NCI-H1105 (cell line): ENCODE measurements around the gene SLC6A11.

Experiments used
- DNase-seq: peaks from one replicate; lab custom pipeline; 2025; lab: John Stamatoyannopoulos, UW

Gene SLC6A11

DNA sequence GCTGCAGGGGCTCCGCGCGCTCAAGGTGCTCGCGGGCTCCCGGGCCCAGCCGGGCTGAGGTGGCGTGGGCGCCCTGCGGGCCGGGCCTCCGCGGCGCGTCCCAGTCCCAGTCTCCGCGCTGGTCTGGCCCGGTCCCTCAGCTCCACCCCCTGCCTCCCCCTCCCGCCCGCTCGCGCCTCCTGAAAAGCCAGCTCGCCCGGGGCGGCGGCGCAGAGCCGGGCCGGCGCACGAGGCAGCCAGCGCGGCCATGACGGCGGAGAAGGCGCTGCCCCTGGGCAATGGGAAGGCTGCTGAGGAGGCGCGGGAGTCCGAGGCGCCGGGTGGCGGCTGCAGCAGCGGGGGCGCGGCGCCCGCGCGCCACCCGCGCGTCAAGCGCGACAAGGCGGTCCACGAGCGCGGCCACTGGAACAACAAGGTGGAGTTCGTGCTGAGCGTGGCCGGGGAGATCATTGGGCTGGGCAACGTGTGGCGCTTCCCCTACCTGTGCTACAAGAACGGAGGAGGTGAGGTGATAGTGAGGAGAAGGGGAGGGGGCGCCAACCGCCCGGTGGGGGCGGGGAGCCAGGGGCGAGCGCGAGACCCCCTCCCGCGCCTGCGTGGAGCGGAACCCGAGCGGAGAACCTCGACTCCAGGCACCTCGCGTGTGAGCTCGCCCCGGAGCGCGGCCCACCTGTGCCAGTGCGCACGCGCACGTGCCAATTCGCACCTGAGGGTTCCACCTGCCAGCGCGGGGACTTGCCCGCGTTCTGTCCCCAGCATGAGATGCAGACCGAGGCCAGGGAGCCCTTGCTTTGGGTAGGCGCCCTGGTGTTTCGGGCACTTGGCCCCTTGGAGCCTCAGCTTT lies at the start of gene SLC6A11:
Gene SLC6A11, plus strand, starts transcription at position 210 of the 844 bp plus-strand sequence. Its CDS starts 38 bp downstream, at position 248.
- DNase-seq = no peak

DNA sequence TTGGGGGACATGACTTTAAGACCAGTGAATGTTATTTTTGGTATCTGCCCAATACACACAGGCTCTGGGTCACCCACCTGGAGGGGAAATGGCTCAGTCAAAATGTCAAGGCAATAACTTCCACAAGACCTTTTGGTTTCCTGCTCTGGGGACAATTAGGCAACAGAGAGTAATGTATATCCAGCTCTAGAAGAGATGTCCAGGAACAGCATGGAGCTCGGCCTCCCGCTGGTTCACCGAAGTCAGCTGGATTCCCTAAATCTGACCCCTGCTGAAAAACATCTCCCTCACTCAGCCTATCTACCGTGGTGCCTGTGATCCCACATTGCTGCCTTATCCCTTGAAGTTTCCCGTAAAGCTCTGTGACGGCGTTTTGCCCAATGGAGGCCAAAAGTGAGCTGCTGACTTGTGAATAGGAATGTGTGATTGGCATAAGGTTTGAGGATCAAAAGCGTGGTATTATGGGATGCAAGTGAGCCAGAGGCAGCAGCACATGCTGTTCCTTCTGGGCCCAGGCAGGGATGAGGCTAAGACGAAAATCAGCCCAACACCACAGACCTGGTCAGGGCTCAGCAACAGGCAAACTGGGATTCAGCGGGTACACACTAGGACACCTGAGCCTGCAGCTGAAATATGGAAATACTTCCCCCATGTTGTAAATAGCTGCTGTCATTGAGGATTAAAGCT lies 47.2 kb upstream of the SLC6A11 start:
- DNase-seq = no peak

DNA sequence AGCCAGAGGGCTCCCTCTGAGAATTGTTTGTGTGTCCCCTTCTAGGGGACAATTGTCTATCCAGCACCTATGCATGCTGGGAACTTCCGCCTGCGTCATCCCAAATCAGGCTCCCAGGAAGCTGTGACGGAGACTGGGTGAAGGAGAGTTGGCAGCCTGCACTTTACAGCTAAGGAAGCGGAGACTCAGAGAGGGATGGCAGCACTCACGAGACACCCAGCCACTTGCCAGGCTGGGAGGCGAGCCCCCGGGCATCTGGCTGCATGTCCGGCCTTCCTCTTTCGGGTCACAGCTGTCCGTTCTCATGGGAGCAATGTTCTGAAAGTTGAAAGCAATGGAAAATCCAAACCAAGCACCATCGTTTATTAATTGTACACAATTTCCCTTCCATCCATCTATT lies 45.5 kb upstream of the SLC6A11 start:
- no peak for DNase-seq

- DNase-seq = no peak
Measured at GRCh38 chr3:10770981-10771380, 45.0 kb upstream of the SLC6A11 start.

- no peak for DNase-seq
Measured at GRCh38 chr3:10771486-10772270, 44.4 kb upstream of the SLC6A11 start.

DNA sequence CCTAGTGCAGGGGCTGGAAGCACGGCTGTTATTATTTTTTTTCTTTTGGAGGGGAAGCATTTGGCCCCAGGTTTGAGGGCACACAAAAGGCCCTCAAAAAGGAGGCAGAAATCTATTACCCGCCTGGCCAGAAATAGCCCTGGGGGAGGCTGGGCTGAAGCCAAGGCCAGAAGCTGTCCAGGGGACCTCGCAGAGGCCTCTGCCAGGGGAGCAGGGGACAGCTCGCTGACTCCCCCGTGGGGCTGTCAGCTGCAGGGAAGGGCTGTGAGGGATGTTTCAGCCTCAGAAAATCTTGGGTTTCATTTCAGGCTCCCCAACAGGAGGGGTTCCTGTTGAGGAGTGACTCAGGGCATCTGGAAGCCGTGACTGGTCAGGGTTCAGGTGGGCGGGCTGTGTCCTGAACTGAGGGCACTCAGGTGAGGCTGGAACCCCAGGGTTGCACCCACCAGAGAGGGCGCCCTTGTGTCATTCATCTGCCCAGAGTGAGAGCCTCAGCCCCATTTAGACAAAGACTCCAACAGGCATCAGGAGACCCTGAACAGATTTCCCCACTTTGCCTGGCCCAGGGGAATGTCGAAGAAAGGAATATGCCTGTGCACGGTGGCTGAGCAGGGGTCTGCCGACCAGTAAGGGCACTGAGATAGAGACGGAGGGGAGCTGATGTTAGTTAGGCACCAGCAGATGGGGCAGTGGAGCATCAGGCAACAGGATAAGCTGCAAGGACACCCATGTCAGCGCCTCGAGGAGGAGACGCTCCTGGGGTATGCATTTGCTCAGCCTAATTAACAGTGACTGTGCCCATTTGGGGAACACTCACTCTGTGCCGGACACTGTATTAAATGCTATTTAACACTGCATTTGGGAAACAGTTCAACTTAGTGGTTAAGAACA lies 43.5 kb upstream of the SLC6A11 start:
- DNase-seq = no peak

GRCh38 chr3:10774129-10774670 lies 41.8 kb upstream of the SLC6A11 start:
- no peak for DNase-seq

DNA sequence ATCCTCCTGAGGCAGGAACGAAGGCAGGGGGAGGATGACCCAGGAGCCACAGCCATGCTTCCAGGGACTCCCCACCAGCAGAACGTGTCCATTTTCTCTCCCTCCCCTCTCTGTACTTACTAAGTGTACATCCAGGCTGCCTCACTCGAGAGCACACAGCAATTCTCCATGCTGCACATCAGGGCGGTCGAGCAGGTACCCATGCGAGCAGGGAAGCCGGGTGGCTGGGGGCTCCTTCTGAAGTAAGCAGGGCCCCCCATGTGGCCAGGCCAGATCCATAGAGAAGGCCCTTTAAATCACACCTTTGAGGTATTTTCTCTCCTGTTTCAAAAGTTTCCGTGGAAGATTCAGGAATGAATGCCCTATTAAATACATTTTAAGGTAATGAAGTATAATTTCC lies 41.2 kb upstream of the SLC6A11 start:
- no peak for DNase-seq

DNA sequence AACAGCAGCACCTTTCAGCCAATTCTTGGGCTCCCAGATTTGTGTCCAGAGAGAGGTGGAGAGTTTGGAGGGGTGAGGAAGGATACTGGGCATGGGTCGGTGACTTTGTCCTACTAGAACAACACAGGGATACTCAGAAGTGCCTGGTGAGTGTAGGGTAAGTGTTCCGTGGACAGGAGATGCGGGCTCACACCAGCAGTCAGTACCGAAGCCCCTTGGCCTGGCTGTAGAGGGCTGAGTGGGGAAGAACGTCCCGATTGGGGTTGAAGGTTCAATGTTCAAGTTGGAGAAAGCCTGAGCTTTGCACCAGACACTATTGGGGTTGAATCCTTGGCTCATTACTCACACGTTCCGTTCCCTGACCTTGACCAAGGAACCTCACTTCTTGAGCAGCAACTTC lies 40.8 kb upstream of the SLC6A11 start:
- no peak for DNase-seq

DNA sequence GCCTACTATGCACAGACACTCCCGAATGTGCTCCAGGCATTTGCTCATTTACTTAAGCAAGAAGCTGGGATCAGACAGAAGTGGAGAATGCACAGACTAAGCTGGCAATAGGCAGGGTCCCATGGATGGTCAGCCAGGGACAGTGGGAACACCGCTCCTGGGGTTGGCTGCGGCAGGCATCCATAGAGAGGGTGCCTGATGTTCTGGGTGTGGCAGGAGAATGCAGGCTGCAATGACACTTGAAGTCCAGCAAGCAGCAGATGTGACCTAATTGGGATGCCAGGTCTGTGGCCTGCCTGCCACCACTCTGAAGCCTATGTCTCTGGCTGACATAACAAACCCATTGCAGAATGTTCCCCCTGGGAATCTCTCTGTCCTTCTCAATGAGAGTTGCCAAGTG lies 40.2 kb upstream of the SLC6A11 start:
- DNase-seq = no peak

GRCh38 chr3:10777627-10778026 lies 38.4 kb upstream of the SLC6A11 start:
- DNase-seq = no peak

DNA sequence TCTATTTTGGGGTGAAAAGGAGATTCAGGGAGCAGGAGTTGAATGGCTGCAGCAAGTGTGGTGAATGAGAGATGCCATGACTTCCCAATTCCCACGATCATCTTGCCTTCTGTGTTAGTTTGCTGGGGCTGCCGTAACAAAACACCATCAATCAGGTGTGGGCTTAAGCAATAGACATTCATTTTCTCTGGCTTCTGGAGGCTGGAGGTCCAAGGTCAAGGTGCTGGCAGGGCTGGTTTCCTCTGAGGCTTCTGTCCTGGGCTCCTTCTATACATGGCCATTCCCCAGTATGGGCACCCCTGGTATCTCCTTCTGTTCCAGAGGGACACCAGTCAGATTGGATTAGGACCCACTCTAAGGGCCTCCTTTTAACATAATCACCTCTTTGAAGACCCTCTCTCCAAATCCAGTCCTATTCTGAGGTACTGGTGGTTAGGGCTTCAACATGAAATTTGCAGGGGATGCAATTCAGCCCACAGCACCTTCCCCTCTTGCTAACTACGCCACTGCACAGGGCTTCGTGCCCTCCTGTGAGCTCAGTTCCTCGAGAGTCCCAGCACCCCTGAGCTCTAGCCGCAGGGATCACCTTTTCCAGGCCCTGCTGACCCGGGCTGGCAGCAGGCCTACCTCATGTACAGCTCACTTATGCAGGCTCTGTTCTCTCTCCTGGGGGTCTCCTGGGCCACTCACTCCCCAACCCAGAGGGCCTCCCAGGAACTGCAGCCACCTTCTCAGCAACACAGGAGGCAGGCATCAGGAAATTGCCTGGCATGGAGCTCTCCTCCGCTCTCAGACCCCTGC lies 37.3 kb upstream of the SLC6A11 start:
- no peak for DNase-seq

DNA sequence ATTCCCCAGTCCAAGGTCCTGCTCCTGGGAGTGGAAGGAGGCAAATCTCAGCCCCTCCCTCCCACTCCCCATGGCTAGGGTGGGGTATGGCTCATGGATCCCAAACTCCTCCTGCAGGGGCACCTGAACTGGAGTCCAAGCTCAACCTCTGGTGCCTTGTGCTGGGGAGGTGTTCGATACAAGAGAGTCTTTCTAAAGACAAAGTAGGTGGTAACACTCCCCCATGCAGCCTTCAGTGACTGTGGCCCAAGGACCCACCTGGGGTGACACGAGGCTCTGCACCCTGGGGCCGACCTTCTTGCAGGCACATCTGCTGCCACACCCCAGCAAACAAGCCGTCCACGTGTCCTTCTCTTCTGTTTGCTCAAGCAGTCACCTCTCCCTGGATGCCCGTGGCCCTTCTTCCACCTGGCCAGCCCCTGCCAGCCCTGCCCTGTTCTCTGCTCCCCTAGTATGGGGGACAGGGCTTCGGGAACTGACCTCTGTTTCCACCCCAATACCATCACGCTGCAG lies 36.7 kb upstream of the SLC6A11 start:
- DNase-seq = no peak

DNA sequence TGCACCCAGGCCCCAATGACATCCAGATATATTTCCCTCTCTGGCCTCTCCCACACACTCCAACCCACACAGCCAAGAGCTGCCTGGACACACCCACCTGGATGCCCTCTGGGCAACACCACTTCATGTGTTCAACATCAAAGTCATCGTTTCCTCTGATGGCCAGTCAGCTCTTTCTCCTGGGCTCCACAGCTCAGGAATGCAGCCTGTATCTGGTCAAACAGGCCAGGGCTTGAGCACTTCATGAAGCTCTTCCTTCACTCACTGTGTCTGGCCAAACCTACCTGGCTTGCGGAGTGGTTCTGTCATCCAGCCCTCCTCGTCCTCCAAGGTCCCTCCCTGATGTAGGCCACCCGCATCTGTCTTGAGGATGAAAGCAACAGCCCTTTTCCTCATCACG lies 35.8 kb upstream of the SLC6A11 start:
- DNase-seq = no peak

DNA sequence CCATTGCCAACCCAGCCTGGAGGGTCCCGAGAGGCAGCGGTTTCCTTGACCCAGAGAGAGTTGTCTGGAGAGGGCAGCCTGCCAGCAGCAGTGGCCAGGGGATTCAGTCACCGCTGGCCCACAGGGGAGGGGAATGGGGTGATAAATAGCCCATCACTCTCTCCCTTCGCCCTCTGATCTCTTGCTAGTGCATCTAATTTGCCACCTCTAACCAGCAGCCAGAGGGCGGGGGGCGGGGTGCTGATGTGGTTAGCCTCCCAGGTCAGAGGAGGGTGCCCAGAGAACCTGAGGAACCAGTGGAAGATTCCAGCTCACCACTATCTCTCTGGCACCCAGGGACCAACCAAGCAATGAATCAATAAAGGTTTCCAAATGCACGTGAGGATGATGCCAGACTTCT lies 35.1 kb upstream of the SLC6A11 start:
- no peak for DNase-seq

GRCh38 chr3:10781981-10782380 lies 34.0 kb upstream of the SLC6A11 start:
- DNase-seq = no peak

DNA sequence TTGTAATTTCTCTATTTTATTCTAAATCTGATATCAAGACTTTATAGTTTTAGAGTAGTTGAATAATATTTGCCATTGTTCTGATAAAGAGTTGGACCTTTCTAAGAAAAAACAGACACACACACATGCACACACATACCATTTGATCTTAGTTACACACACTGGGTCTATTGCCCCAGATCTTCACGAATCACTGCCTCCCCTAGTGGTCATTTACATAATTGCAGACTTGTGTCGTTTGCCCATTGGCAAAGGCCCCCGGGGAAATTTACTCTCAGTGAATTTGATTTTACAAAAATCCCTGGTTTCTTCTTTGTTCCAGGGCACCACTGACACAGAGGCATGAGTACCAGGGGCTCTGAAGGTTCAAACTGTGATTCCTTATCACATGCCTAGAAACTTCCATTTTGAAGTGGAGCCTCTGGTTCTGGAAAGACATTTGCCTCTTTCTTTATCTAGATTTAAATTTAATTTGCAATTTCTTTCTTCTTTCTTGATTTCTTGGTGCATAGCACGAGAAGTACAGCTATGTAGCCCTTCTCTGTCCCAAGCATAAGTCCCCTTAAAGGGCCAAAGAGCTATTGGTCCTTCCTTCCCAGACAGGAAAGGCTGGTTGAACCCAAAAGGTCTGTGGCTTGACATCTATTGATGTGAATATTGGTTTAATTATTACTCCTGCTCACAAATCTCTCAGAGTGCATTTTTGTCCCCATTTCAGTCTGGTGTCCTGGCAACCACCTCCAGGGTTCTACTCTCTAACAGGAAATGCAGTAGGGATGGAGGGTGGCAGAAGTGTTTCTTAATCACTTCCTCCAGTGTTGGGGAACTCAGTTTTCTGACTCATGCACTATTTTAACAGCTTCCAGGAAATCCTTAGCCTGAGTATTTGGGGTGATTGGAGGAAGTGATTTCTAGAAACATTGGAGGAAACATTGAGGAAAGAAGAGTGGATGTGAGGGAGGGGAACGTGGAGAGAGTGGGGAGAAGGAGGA lies 32.4 kb upstream of the SLC6A11 start:
- no peak for DNase-seq

GRCh38 chr3:10786640-10787039 lies 29.4 kb upstream of the SLC6A11 start:
- DNase-seq = no peak

GRCh38 chr3:10788451-10788850 lies 27.6 kb upstream of the SLC6A11 start:
- no peak for DNase-seq
